DMS 273 treated with DMSO at 0.1 percent for 48 hours (cell line): Measurements from ENCODE around the gene RIPPLY3.

Experiments used
- DNase-seq: peaks from one replicate; lab custom pipeline; 2025; lab: John Stamatoyannopoulos, UW

RIPPLY3 gene

GRCh38 chr21:37061926-37062592 is 55.6 kb downstream of the RIPPLY3 start:
- no peak for DNase-seq

GRCh38 chr21:37062593-37062935 is 56.1 kb downstream of the RIPPLY3 start:
- DNase-seq: no peak

GRCh38 chr21:37063433-37063832 is 56.9 kb downstream of the RIPPLY3 start:
- no peak for DNase-seq

- DNase-seq: no peak
Observed at GRCh38 chr21:37064841-37065240, 58.3 kb downstream of the RIPPLY3 start.

- DNase-seq: no peak
Observed at GRCh38 chr21:37065561-37066177, 59.2 kb downstream of the RIPPLY3 start.
